ENCODE data around the gene MARK4. TPM values are rescaled to one million over a fixed set of nuclear protein-coding genes. Genes with fewer than 3 reads are reported as not detected.
"Not testable (repeated sequence)": the region's sequence is repeated elsewhere in the genome, so short reads cannot be mapped to it uniquely, and the experiment has no call there.

Gene MARK4
- 22.4 and 28.1 TPM in 2 replicates for total RNA-seq (2014; rRNA removed; shearing (Covaris generic))
- polyA plus RNA-seq (2014; cell fraction: nucleus; rRNA removed) = 9.8 and 17.2 TPM in 2 replicates

DNA sequence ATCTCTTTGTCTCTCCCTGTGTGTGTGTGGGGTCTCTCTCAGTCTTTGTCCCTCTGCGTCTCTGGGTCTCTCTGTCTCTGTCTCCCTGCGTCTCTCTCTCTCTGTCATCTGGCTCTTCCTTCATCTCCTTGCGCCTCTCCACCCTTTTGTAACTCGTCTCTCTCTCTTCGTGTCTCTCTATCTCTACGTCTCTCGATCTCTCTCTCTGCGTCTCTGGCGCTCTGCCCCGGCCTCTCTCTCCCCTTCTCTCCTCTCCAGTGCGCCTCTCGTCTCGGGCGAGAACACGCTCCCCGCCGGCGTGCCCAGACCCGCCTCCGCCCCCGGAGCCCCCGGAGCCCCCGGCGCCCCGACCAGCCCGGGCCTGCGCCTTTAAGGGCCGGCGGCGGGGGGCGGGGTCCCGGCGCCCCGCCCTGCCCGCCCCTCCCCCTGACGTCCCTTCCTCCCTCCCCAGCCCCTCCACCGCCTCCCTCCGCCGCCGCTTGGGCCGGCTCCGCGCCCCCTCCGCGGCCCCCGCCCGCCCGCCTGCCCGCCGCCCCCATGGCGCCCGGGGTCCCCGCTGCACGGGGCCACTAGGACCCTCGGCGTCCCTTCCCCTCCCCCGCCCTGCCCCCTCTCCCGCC, at the start of gene MARK4:
TSS of gene MARK4 (plus strand) at position 440 of the 620 bp plus-strand sequence. CDS start 318 bp downstream, outside the sequence.
- DNase-seq (ENCODE audit: extremely low read depth, low read depth) = peak; percentile 36

GRCh38 chr19:45202637-45203036, 48.4 kb upstream of the MARK4 start:
- DNase-seq (ENCODE audit: extremely low read depth, low read depth) = no peak

GRCh38 chr19:45205810-45206209, 45.3 kb upstream of the MARK4 start:
- DNase-seq (ENCODE audit: extremely low read depth, low read depth) = no peak

DNA sequence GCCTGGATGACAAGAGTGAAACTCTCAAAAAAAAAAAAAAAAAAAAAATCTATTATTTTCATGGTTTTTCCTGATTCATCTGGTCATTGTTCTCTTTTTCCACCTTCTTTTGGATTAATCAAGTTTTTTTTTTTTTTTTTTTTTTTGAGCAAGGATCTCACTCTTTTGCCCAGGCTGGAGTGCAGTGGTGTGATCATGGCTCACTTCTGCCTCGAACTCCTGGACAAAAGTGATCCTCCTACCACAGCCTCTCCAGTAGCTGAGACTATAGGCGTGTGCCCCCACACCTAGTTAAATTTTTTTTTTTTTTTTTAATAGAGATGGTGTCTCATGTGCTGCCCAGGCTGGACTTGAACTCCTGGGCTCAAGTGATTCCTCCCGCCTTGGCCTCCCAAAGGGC, 44.7 kb upstream of the MARK4 start:
- no peak for DNase-seq (ENCODE audit: extremely low read depth, low read depth)

- no peak for DNase-seq (ENCODE audit: extremely low read depth, low read depth)
Measured at GRCh38 chr19:45211751-45212381, 39.2 kb upstream of the MARK4 start.

- no peak for DNase-seq (ENCODE audit: extremely low read depth, low read depth)
Measured at GRCh38 chr19:45213031-45213430, 38.0 kb upstream of the MARK4 start.

- DNase-seq (ENCODE audit: extremely low read depth, low read depth) = no peak
Measured at GRCh38 chr19:45215391-45216191, 35.5 kb upstream of the MARK4 start.

GRCh38 chr19:45216667-45217066, 34.4 kb upstream of the MARK4 start:
- DNase-seq (ENCODE audit: extremely low read depth, low read depth) = no peak

DNA sequence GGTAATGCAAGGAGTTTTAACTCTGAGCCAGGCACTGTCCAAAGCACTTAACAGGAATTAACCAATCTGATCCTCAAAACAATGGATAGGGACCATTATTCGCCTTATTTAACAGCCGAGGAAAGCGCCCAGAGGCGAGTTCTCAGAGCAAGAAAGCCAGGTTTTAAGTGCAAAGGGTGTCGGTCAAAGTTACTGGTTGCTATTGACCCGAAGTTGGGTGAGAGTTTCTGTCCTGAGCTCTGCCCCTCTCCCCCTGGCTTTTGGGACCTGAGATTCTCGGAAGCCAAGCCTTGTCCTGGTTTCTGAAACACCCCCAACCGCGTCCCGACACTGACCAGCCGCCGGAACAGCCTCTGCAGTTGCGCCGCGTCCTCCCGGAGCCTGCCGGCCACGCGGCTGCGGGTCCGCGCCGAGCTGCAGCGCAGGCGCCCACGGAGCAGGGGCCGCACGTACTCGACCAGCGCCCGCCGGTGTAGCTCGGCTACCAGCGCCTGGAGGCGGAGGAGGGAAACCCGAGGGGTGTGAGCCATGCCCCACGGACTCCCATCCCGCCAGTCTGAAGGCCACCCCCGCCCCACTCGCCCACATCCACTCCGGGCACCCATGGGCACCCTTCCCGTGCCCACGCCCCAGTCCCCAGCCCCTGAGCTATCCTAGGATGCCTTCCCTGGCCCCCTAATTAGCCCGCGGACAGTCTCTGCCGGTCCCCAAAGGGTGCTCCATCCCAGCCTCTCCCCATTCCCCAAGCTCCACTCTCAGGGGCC, 33.7 kb upstream of the MARK4 start:
- DNase-seq (ENCODE audit: extremely low read depth, low read depth) = no peak

GRCh38 chr19:45217957-45218334, 33.1 kb upstream of the MARK4 start:
- DNase-seq (ENCODE audit: extremely low read depth, low read depth) = no peak

- DNase-seq (ENCODE audit: extremely low read depth, low read depth) = no peak
Measured at GRCh38 chr19:45218426-45218825, 32.6 kb upstream of the MARK4 start.

DNA sequence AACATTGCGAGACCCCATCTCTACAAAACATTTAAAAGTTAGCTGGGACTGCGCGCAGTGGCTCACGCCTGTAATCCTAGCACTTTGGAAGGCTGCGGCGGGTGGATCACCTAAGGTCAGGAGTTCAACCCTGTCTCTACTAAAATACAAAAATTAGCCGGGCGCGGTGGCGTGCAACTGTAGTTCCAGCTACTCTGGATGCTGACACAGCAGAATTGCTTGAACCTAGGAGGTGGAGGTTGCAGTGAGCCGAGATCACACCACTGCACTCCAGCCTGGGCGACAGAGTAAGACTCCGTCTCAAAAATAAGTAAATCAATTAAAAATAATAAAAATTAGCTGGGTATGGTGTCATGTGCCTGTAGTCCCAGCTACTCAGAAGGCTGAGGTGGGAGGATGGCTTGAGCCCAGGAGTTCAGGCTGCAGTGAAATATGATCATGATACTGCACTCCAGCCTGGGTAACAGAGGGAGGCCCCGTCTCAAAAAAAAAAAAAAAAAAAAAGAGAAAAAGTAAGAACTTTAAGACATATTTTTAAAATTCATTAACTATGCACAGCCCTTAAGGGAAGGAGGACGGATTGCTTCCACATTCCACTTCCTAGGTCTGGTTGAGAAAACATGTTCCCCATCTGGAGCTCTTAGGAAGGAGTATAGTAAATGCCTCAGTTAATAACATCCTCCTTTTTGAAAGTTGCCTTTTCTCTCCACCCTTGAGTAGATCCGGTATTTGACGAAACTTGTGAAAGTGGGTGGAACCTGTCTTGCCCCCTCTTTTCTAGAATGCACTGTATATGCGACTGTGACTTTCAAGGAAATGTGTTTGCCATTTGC, 31.9 kb upstream of the MARK4 start:
- DNase-seq (ENCODE audit: extremely low read depth, low read depth) = no peak

GRCh38 chr19:45222724-45223123, 28.3 kb upstream of the MARK4 start:
- no peak for DNase-seq (ENCODE audit: extremely low read depth, low read depth)

GRCh38 chr19:45223879-45224278, 27.2 kb upstream of the MARK4 start:
- no peak for DNase-seq (ENCODE audit: extremely low read depth, low read depth)

DNA sequence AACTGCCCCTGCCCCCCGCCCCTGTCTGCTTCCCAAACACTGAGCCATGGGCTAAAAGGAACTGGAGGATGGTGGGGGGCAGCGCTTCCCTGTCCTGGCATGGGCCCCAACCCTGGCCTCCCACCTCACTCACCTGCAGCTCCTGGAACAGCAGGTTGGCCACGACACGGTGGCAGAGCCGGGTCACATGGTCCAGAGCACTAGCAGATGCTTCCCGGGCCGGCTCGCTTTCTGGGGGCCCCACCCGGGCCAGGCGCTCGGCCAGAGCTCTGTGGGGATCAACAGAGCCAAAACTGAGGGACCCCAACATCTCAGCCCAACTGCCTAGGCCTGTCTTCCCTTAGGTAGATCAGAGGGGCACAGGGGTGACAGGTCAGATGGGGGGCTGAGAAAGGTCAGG, 26.4 kb upstream of the MARK4 start:
- DNase-seq (ENCODE audit: extremely low read depth, low read depth) = no peak

DNA sequence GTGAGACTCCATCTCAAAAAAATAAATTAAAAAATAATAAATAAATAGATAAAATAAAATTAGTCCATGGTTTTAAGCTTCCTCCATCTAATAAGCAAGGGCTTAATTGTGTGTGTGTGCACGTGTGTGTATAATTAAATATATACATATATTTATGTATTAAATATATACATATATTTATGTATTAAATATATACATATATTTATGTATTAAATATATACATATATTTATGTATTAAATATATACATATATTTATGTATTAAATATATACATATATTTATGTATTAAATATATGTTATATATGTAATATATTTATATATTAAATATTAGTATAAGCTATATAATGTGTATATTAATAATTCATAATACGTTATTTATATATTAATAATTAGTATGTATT, 22.0 kb upstream of the MARK4 start:
- not testable (repeated sequence) for DNase-seq (ENCODE audit: extremely low read depth, low read depth)

DNA sequence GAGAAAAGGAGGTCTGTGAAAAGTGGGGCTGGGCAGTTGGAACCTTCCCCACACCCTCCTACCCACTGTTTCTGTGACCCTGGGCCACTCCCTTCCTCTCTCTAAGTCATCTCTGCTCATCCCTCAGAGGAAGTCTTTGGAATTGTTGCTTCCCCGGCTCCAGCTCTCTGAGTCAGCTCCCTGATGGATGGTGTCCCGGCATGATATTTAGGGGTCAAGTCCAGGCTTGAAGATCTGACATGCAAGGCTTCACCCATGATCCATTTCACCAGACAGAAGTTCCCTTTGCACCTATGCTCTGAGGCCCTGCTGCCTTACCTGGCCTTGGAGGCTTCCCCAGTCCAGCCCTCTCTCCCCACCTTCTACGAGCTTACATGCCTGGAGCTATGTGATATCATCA, 19.2 kb upstream of the MARK4 start:
- no peak for DNase-seq (ENCODE audit: extremely low read depth, low read depth)

DNA sequence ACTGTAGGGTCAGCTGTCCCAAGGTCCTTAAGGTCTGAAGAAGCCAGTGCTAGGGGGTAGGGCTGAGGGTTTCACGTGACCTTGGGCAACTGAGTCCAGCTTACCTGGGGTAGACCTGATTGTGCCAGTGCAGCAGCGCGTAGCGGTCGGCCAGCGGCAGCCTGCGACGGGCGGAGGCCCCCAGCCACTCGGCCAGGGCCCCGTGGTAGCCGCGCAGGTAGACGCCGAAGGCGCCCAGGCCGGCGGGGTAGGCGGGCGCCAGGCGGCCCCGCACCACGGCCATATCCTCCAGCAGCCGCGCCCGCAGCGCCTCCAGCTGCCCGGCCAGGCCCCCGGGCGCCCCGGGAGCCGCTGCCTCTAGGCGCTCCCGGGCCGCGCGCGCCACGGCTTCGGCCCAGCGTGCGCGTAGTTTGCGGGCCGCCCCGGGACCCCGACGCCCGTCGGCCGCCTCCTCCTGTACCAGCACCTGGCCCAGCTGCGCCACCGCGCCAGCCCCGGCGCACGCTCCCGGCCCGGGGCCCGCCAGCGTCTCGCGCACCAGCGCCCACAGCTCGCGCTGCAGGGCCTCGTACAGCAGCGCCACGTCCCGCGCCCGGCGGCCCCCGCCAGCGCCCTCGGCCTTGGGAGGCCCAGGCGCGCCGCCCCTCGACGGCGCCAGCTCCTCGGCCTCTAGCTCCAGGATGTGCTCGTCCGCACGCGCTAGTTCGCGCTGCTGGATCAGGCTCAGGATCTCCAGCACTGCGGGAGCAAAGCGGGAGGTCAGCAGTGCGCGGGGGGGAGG, 16.8 kb upstream of the MARK4 start:
- no peak for DNase-seq (ENCODE audit: extremely low read depth, low read depth)

- no peak for DNase-seq (ENCODE audit: extremely low read depth, low read depth)
Measured at GRCh38 chr19:45235485-45235884, 15.6 kb upstream of the MARK4 start.
